KOPT-K1 (cell line): ENCODE results near the gene CITED4.

Source experiments
- H3K27ac ChIP-seq: fragments of 200-600 bp; sonication (generic); 2 replicates; pipeline ENCODE4 v1.5.1; 2016; ENCODE audit warnings: antibody characterized with exemption, mild to moderate bottlenecking, low read depth, low read length; ENCODE audit not compliant: poor library complexity, severe bottlenecking
- H3K36me3 ChIP-seq: fragments of 200-600 bp; sonication (generic); 2 replicates; pipeline ENCODE4 v1.5.1; 2017; ENCODE audit warnings: antibody characterized with exemption, mild to moderate bottlenecking, low read length, moderate library complexity; ENCODE audit not compliant: insufficient read depth
- H3K9me3 ChIP-seq: fragments of 200-600 bp; sonication (generic); 2 replicates; pipeline ENCODE4 v1.5.1; 2017; ENCODE audit warnings: antibody characterized with exemption, low read length, mild to moderate bottlenecking; ENCODE audit not compliant: insufficient read depth, poor library complexity, severe bottlenecking

CITED4 gene

GRCh38 chr1:40862008-40862863 is at the start of gene CITED4:
Gene CITED4, minus strand, starts transcription at chr1:40862363. Its CDS starts 236 bp downstream, at chr1:40862127.
- Histone ChIP-seq H3K27ac (peak within 1 kb of the TSS; percentile 56), H3K36me3 (no peaks in the 10 kb centered on the region), H3K9me3 (no peaks in the 10 kb centered on the region)

GRCh38 chr1:40911105-40911504 is 48.9 kb upstream of the CITED4 start:
- Histone ChIP-seq H3K36me3 (no peaks in the 10 kb centered on the region), H3K9me3 (no peaks in the 10 kb centered on the region), H3K27ac (no peak overlapping the region)

GRCh38 chr1:40909281-40909680 is 47.1 kb upstream of the CITED4 start:
- no peak overlapping the region for H3K27ac ChIP-seq
- H3K9me3 ChIP-seq, result no peaks in the 10 kb centered on the region
- no peaks in the 10 kb centered on the region for H3K36me3 ChIP-seq

- H3K27ac ChIP-seq, result no peak overlapping the region
Measured at GRCh38 chr1:40908350-40908749, 46.2 kb upstream of the CITED4 start.

GRCh38 chr1:40907899-40908298 is 45.7 kb upstream of the CITED4 start:
- no peak overlapping the region for H3K27ac ChIP-seq
- no peaks in the 10 kb centered on the region for H3K36me3 ChIP-seq
- no peaks in the 10 kb centered on the region for H3K9me3 ChIP-seq

More at GRCh38 chr1:40908350-40908749, 46.2 kb upstream of the CITED4 start:
- Histone ChIP-seq H3K9me3 (no peaks in the 10 kb centered on the region), H3K36me3 (no peaks in the 10 kb centered on the region)

- Histone ChIP-seq H3K9me3 (no peaks in the 10 kb centered on the region), H3K27ac (no peak overlapping the region)
Measured at GRCh38 chr1:40906781-40907400, 44.7 kb upstream of the CITED4 start.

GRCh38 chr1:40905061-40905460 is 42.9 kb upstream of the CITED4 start:
- Histone ChIP-seq H3K9me3 (no peaks in the 10 kb centered on the region), H3K36me3 (no peaks in the 10 kb centered on the region), H3K27ac (no peak overlapping the region)

More at GRCh38 chr1:40906781-40907400, 44.7 kb upstream of the CITED4 start:
- no peaks in the 10 kb centered on the region for H3K36me3 ChIP-seq

- H3K27ac ChIP-seq, result no peak overlapping the region
Measured at GRCh38 chr1:40903106-40903505, 40.9 kb upstream of the CITED4 start.

GRCh38 chr1:40901886-40902852 is 40.0 kb upstream of the CITED4 start:
- H3K36me3 ChIP-seq, result no peaks in the 10 kb centered on the region
- no peaks in the 10 kb centered on the region for H3K9me3 ChIP-seq
- no peak overlapping the region for H3K27ac ChIP-seq

More at GRCh38 chr1:40903106-40903505, 40.9 kb upstream of the CITED4 start:
- no peaks in the 10 kb centered on the region for H3K9me3 ChIP-seq
- no peaks in the 10 kb centered on the region for H3K36me3 ChIP-seq

- Histone ChIP-seq H3K36me3 (no peaks in the 10 kb centered on the region), H3K27ac (no peak overlapping the region), H3K9me3 (peaks cover 13% of the 10 kb centered on the region)
Measured at GRCh38 chr1:40899230-40899870, 37.2 kb upstream of the CITED4 start.

GRCh38 chr1:40898431-40898901 is 36.3 kb upstream of the CITED4 start:
- Histone ChIP-seq H3K36me3 (no peaks in the 10 kb centered on the region), H3K9me3 (peaks cover 22% of the 10 kb centered on the region), H3K27ac (no peak overlapping the region)

- no peak overlapping the region for H3K27ac ChIP-seq
- peaks cover 27% of the 10 kb centered on the region for H3K9me3 ChIP-seq
- H3K36me3 ChIP-seq, result no peaks in the 10 kb centered on the region
Measured at GRCh38 chr1:40897513-40897912, 35.4 kb upstream of the CITED4 start.

GRCh38 chr1:40896482-40896881 is 34.3 kb upstream of the CITED4 start:
- H3K27ac ChIP-seq, result no peak overlapping the region
- H3K9me3 ChIP-seq, result peaks cover 27% of the 10 kb centered on the region

GRCh38 chr1:40895601-40896000 is 33.4 kb upstream of the CITED4 start:
- Histone ChIP-seq H3K36me3 (no peaks in the 10 kb centered on the region), H3K9me3 (peaks cover 27% of the 10 kb centered on the region), H3K27ac (no peak overlapping the region)

More at GRCh38 chr1:40896482-40896881, 34.3 kb upstream of the CITED4 start:
- no peaks in the 10 kb centered on the region for H3K36me3 ChIP-seq
